Neuronal stem cell (in vitro differentiated cells): ENCODE results near the gene PRPH.

Experiments
- DNase-seq: peaks from one replicate; pipeline ENCODE4 v3.0.0-alpha.2; 2013; ENCODE audit warnings: low spot score
- H2AFZ ChIP-seq: one replicate; pipeline ENCODE4 v1.6.1; 2013; ENCODE audit warnings: mild to moderate bottlenecking, low read length, inconsistent platforms
- H2AK5ac ChIP-seq: 2 replicates; pipeline ENCODE4 v1.6.1; 2013; ENCODE audit warnings: low read depth, mild to moderate bottlenecking, inconsistent platforms, low read length, moderate library complexity, mixed read lengths
- H2BK120ac ChIP-seq: 2 replicates; pipeline ENCODE4 v1.6.1; 2013; ENCODE audit warnings: low read depth, mild to moderate bottlenecking, inconsistent platforms, low read length, moderate library complexity, mixed read lengths
- H2BK12ac ChIP-seq: one replicate; pipeline ENCODE4 v1.6.1; 2013; ENCODE audit warnings: low read length, inconsistent platforms
- H2BK15ac ChIP-seq: 2 replicates; pipeline ENCODE4 v1.6.1; 2013; ENCODE audit warnings: mild to moderate bottlenecking, low read length, inconsistent platforms, mixed read lengths
- H2BK5ac ChIP-seq: one replicate; pipeline ENCODE4 v1.6.1; 2013; ENCODE audit warnings: inconsistent platforms, mild to moderate bottlenecking, low read length, moderate library complexity
- H3K14ac ChIP-seq: one replicate; pipeline ENCODE4 v1.6.1; 2013; ENCODE audit warnings: low read length, inconsistent platforms
- H3K18ac ChIP-seq: 2 replicates; pipeline ENCODE4 v1.6.1; 2013; ENCODE audit warnings: low read length, inconsistent platforms
- H3K23ac ChIP-seq: 2 replicates; pipeline ENCODE4 v1.6.1; 2013; ENCODE audit warnings: low read depth, mild to moderate bottlenecking, mixed read lengths, low read length, inconsistent platforms; ENCODE audit not compliant: poor library complexity
- H3K27ac ChIP-seq: replicated peaks from 3 replicates; pipeline ENCODE4 v1.5.1; 2013; ENCODE audit warnings: low read length, inconsistent platforms
- H3K27me3 ChIP-seq, 3 experiments: 2 replicates each; pipeline ENCODE4 v1.6.1; 2013; ENCODE audit warnings: low read length in 3 of 3, mild to moderate bottlenecking in 2 of 3, inconsistent platforms in 1 of 3, low read depth in 1 of 3, mixed read lengths in 1 of 3, moderate library complexity in 1 of 3; ENCODE audit not compliant: control insufficient read depth in 3 of 3, insufficient read depth in 3 of 3
- H3K36me3 ChIP-seq, 2 donors: replicated peaks in 1 of 2; 2 replicates each; pipeline ENCODE4 v1.6.1; 2013; ENCODE audit warnings: low read length in 2 of 2; ENCODE audit not compliant: control insufficient read depth in 2 of 2, insufficient read depth in 2 of 2
- H3K4ac ChIP-seq: 2 replicates; pipeline ENCODE4 v1.6.1; 2013; ENCODE audit warnings: inconsistent platforms, mild to moderate bottlenecking, low read length, moderate library complexity
- H3K4me1 ChIP-seq, 2 donors: 1 replicate in 1 of 2; 2 replicates in 1 of 2; pipeline ENCODE4 v1.6.1; 2013; ENCODE audit warnings: low read length in 2 of 2, low read depth in 1 of 2; ENCODE audit not compliant: control insufficient read depth in 2 of 2, insufficient read depth in 1 of 2
- H3K4me2 ChIP-seq: one replicate; pipeline ENCODE4 v1.6.1; 2013; ENCODE audit warnings: mild to moderate bottlenecking, low read length, inconsistent platforms; ENCODE audit not compliant: insufficient read depth, poor library complexity, severe bottlenecking
- H3K4me3 ChIP-seq, 2 donors: 2 replicates each; pipeline ENCODE4 v1.5.1; 2013; ENCODE audit warnings: low read length in 2 of 2, mild to moderate bottlenecking in 2 of 2, inconsistent platforms in 1 of 2, moderate library complexity in 1 of 2
- H3K79me1 ChIP-seq: one replicate; pipeline ENCODE4 v1.6.1; 2013; ENCODE audit warnings: low read depth, mild to moderate bottlenecking, inconsistent platforms, low read length, moderate library complexity
- H3K9ac ChIP-seq: one replicate; pipeline ENCODE4 v1.6.1; 2013; ENCODE audit warnings: mild to moderate bottlenecking, low read depth, low read length, inconsistent platforms; ENCODE audit not compliant: poor library complexity
- H3K9me3 ChIP-seq, 2 donors: replicated peaks in 1 of 2; 2 replicates each; pipeline versions ENCODE3 to v1.6.1; 2013; ENCODE audit warnings: low read length in 2 of 2, mild to moderate bottlenecking in 2 of 2, inconsistent platforms in 1 of 2, low read depth in 1 of 2, mixed read lengths in 1 of 2, moderate library complexity in 1 of 2; ENCODE audit not compliant: control insufficient read depth in 2 of 2, insufficient read depth in 1 of 2
- H4K8ac ChIP-seq: one replicate; pipeline ENCODE4 v1.6.1; 2013; ENCODE audit warnings: low read depth, mild to moderate bottlenecking, inconsistent platforms, low read length, moderate library complexity
- H4K91ac ChIP-seq: one replicate; pipeline ENCODE4 v1.6.1; 2013; ENCODE audit warnings: low read length, low read depth, mild to moderate bottlenecking, inconsistent platforms; ENCODE audit not compliant: poor library complexity
- WGBS, 2 donors: extraction: QIAGEN DNeasy Blood & Tissue Kit; methylation state at CpG; one replicate each; pipeline ENCODE4 v1.1.7; 2013; ENCODE audit warnings: missing lambda C conversion rate in 2 of 2, mixed read lengths in 1 of 2; ENCODE audit not compliant: insufficient read length in 2 of 2, insufficient replicate concordance in 1 of 2; ENCODE audit errors: extremely low coverage in 2 of 2; 5-methylcytosine and 5-hydroxymethylcytosine counted together

PRPH gene

DNA sequence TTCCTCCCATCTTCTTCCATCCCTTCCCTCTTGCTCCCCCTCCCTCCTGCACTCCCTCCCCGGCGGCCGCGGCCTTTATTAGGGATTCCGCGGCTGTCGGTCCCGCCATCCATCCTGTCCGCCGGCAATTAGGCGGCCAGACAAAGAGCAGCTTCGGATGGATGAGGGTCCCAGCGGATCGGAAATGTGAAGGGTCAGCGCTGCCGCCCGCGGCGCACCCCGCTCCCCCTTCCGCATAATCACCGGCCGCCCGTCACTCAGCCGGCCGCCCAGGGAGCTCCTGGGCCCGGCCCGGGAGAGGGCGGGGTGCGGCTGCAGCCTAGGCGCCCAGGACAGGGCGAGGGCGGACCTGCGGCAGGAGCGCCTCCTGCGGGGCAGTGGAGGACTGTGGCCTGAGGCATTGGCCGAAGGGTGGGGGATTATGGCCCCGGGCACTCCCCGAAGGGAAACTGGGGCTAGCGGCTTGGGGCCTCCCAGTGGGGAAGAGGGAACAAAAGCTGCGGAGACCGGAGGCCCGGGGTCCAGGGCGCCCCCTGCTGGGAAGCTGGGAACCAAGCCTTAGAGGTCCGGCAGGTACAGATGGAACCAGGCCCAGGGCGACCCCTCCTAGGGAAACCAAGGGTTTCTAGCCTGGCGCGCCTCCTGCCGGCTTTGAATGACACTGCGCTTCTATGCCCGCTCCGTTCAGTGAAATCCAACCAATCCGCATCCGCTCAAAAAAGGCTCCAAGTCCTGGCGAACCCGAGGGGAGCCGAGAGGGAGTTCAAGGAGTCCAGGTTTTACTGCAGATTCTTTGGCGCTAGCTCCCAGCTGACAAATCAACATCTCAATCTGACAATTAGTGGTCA, 47.3 kb downstream of the PRPH start:
- Histone ChIP-seq H3K18ac (peak overlapping the region; percentile 95), H3K9ac (peak overlapping the region; percentile 79), H3K9me3 (peaks cover 0 to 3% of the 10 kb centered on the region in 2 donors), H3K27ac (no peak overlapping the region), H2BK5ac (no peak overlapping the region), H2AFZ (peak overlapping the region; percentile 95), H2BK120ac (peak overlapping the region; percentile 43), H3K4me2 (peak overlapping the region; percentile 84), H3K4me1 (peaks cover 35 to 68% of the 10 kb centered on the region in 2 donors), H3K4ac (no peak overlapping the region), H2BK12ac (no peak overlapping the region), H3K36me3 (no peaks in the 10 kb centered on the region), H3K27me3 (peaks cover 15 to 96% (median 86%) of the 10 kb centered on the region in 3 experiments), H4K91ac (no peak overlapping the region), H4K8ac (no peak overlapping the region), H3K4me3 (peak overlapping the region; percentile 56 to 73), H3K79me1 (no peaks in the 10 kb centered on the region), H2AK5ac (peak overlapping the region; percentile 9), H3K14ac (no peak overlapping the region), H3K23ac (peak overlapping the region; percentile 86), H2BK15ac (peak overlapping the region; percentile 47)
- WGBS, 2 donors = no CpG with 5 or more reads among the region's 58 CpGs
- peak; percentile 93 for DNase-seq

DNA sequence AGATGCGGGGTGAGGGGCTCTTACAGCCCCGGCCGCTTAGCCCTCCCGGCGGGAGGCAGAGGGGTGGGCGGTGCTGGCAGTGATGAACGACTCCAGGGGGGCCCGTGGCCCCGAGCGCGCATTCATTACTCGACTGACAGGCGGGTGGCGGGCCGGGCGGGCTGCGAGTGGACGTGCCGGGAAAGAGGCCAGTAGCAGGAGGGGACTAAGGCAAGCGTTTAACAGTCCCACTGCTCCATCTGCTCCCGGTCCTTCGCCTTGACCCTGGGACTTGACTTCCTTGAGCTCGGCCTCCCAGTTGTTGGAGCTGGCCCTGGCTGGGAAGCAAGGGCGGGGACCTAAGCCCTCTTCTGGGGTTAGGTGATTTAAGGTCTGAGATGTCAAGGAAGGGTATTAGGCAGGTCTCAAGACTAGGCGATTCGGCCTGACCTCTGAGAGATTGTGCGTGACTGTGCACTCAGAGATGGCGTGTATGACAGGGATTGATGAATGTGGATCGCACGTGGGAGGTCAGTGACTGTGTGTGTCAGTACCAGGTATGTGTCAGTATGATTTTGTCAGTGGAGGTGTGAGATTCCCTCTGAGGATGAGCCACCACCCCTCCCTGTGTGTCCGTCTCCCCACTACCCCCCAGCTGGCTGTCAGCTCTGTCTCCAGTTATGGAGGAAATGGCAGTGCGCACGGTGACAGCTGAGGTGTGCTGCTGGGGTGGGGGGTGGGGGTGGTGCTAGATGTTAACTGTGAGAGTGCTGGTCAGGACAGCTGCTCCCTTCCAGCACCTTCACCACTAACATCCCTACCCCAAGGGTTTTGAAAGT, 48.2 kb downstream of the PRPH start:
- no peak overlapping the region for H3K27ac ChIP-seq
- no peak overlapping the region for H3K14ac ChIP-seq
- no peaks in the 10 kb centered on the region for H3K79me1 ChIP-seq
- H3K27me3 ChIP-seq = peaks cover 15 to 95% (median 86%) of the 10 kb centered on the region in 3 experiments
- no peaks in the 10 kb centered on the region for H3K36me3 ChIP-seq
- no peak overlapping the region for H3K4ac ChIP-seq
- H2AFZ ChIP-seq = peak overlapping the region; percentile 95
- no peak overlapping the region for H4K8ac ChIP-seq
- no peak overlapping the region for H3K9ac ChIP-seq
- H2BK15ac ChIP-seq = no peak overlapping the region
- no peak overlapping the region for H2BK12ac ChIP-seq
- peaks cover 0 to 3% of the 10 kb centered on the region in 2 donors for H3K9me3 ChIP-seq
- peak overlapping the region; percentile 23 to 27 for H3K4me3 ChIP-seq
- no peak overlapping the region for H2AK5ac ChIP-seq
- H3K4me2 ChIP-seq = peak overlapping the region; percentile 84
- H4K91ac ChIP-seq = no peak overlapping the region
- WGBS, 2 donors = no CpG with 5 or more reads among the region's 33 CpGs
- peak overlapping the region; percentile 25 for H3K18ac ChIP-seq
- H3K23ac ChIP-seq = peak overlapping the region; percentile 8
- no peak overlapping the region for H2BK120ac ChIP-seq
- no peak for DNase-seq
- H3K4me1 ChIP-seq = peaks cover 36 to 66% of the 10 kb centered on the region in 2 donors
- H2BK5ac ChIP-seq = no peak overlapping the region

GRCh38 chr12:49344486-49345050, 49.6 kb downstream of the PRPH start:
- Histone ChIP-seq H3K9ac (no peak overlapping the region), H2BK5ac (no peak overlapping the region), H4K8ac (no peak overlapping the region), H3K36me3 (no peaks in the 10 kb centered on the region), H3K4me2 (peak overlapping the region; percentile 76), H4K91ac (no peak overlapping the region), H2BK120ac (no peak overlapping the region), H2BK12ac (no peak overlapping the region), H2BK15ac (no peak overlapping the region), H3K79me1 (no peaks in the 10 kb centered on the region), H3K4me3 (no peak overlapping the region), H3K4ac (no peak overlapping the region), H3K14ac (no peak overlapping the region), H3K27ac (no peak overlapping the region), H3K27me3 (peaks cover 15 to 94% (median 86%) of the 10 kb centered on the region in 3 experiments), H3K18ac (peak overlapping the region; percentile 33), H2AFZ (peak overlapping the region; percentile 97), H3K4me1 (peaks cover 36 to 53% of the 10 kb centered on the region in 2 donors), H3K9me3 (peaks cover 0 to 3% of the 10 kb centered on the region in 2 donors), H3K23ac (no peak overlapping the region), H2AK5ac (no peak overlapping the region)
- no CpG with 5 or more reads among the region's 15 CpGs for WGBS, 2 donors
- no peak for DNase-seq
